Thoracic aorta (tissue), 2 donors: ENCODE results near the gene UMPS. TPM values are rescaled to one million over a fixed set of nuclear protein-coding genes. Genes with fewer than 3 reads are reported as not detected.
"Not testable (repeated sequence)": the region's sequence is repeated elsewhere in the genome, so short reads cannot be mapped to it uniquely, and the experiment has no call there.

ENCODE experiments used
- ATAC-seq: fragments of 150-250 bp; one replicate; pipeline ENCODE4 v1.8.0; 2017; ENCODE audit warnings: low read depth; ENCODE audit not compliant: insufficient number of reproducible peaks, low FRiP score
- DNase-seq: peaks from one replicate; pipeline ENCODE4 v3.0.0-alpha.2; 2020; ENCODE audit warnings: low spot score
- H3K27ac ChIP-seq, 2 donors: fragments of 200-600 bp; sonication (generic); 1 replicate in 1 of 2; 2 replicates in 1 of 2; pipeline ENCODE4 v1.5.1; 2016; ENCODE audit warnings: mild to moderate bottlenecking in 2 of 2, moderate library complexity in 2 of 2
- H3K27me3 ChIP-seq: fragments of 200-600 bp; sonication (generic); replicated peaks from 2 replicates; pipeline ENCODE4 v1.6.0; 2016; ENCODE audit warnings: mild to moderate bottlenecking; ENCODE audit not compliant: insufficient read depth
- H3K36me3 ChIP-seq: fragments of 200-600 bp; sonication (generic); one replicate; pipeline ENCODE4 v1.5.1; 2016
- H3K4me1 ChIP-seq, 2 donors: fragments of 200-600 bp; sonication (generic); 1 replicate in 1 of 2; 2 replicates in 1 of 2; pipeline versions ENCODE4 v1.5.1 to v1.6.0; 2016; ENCODE audit warnings: low read depth in 2 of 2, mild to moderate bottlenecking in 1 of 2; ENCODE audit not compliant: control insufficient read depth in 1 of 2
- H3K4me3 ChIP-seq: fragments of 200-600 bp; sonication (generic); 2 replicates; pipeline ENCODE4 v1.5.1; 2016; ENCODE audit warnings: mild to moderate bottlenecking
- H3K9me3 ChIP-seq: fragments of 200-600 bp; sonication (generic); 2 replicates; pipeline ENCODE4 v1.5.1; 2016
- total RNA-seq, 2 donors: library from RNA; depleted of rRNA; stranded (reverse); fragments of >200 nt; gene quantifications; one replicate each; pipeline versions ENCODE4 v1.1.0 to v1.2.3, GENCODE V29; 2016
- TF ChIP-seq, protein P1 (sequence below): fragments of 200-600 bp; sonication (generic); IDR thresholded peaks from one replicate; pipeline ENCODE4 v1.5.1; 2019; ENCODE audit warnings: antibody characterized with exemption

UMPS gene
- total RNA-seq, 2 donors from 2014 or later, result 20.8 to 29.6 TPM

DNA sequence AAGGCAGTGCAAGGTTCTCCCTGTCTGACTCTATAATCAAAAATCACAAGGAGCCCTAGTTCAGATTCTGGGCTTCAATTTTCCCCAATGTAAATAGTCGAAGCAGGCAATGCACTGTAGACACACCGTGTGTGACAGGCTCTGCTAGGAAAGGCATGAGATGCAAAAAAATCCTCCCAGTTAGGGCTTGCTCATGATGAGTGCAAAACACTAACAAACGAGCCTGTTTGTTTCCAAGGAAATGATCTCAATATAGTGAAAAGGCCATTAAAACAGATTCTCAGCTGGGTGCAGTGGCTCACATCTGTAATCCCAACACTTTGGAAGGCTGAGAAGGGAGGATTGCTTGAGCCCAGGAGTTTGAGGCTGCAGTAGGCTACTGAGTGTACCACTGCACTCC is 55.7 kb downstream of the UMPS start:
- ATAC-seq (no peak), DNase-seq (no peak)
- H3K27ac ChIP-seq, result peak overlapping the region; percentile 64 to 82
- no peaks in the 10 kb centered on the region for H3K36me3 ChIP-seq
- H3K4me3 ChIP-seq, result no peak overlapping the region
- H3K4me1 ChIP-seq, result peaks cover 36 to 77% of the 10 kb centered on the region in 2 donors
- no peaks in the 10 kb centered on the region for H3K9me3 ChIP-seq
- no peaks in the 10 kb centered on the region for H3K27me3 ChIP-seq
- TF ChIP-seq, protein P1, sequence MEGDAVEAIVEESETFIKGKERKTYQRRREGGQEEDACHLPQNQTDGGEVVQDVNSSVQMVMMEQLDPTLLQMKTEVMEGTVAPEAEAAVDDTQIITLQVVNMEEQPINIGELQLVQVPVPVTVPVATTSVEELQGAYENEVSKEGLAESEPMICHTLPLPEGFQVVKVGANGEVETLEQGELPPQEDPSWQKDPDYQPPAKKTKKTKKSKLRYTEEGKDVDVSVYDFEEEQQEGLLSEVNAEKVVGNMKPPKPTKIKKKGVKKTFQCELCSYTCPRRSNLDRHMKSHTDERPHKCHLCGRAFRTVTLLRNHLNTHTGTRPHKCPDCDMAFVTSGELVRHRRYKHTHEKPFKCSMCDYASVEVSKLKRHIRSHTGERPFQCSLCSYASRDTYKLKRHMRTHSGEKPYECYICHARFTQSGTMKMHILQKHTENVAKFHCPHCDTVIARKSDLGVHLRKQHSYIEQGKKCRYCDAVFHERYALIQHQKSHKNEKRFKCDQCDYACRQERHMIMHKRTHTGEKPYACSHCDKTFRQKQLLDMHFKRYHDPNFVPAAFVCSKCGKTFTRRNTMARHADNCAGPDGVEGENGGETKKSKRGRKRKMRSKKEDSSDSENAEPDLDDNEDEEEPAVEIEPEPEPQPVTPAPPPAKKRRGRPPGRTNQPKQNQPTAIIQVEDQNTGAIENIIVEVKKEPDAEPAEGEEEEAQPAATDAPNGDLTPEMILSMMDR, result no peak

DNA sequence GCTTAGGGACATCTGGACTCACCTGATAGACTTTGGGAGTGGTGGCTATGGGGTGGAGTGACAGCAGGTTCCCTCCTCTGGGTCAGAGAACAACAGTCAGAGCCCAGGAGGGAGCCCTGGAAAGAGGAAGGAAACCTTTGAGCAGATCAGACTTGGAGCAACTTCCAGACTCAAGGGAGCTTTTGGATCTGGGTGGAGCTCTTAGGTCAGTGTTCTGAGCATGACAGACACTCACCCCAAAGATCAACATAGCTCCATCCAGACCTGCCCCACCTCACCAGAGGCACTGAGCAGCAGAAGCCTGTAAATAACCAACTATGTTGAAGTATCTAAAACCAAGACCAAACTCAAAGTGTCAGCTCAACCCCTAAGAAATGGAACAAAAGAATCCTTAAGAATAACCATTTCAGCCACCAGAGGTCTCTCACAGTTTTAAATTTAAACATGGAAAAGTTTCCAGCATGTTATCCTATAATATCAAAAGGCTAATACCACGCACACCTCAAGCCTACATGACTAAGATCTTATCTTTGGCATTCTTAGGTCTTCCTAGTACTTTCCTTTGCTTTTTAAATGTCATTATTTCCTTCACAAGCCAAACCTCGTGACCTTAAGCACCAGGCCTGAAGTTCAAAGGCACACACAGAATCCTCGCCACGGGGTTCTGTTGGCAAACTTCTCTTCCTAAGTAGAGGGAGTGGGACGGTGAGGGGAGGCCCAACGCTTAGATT is 56.4 kb downstream of the UMPS start:
- TF ChIP-seq, protein P1, result peak; percentile 42
- ATAC-seq (no peak), DNase-seq (no peak)
- Histone ChIP-seq H3K4me3 (no peak overlapping the region), H3K9me3 (no peaks in the 10 kb centered on the region), H3K36me3 (no peaks in the 10 kb centered on the region), H3K4me1 (peaks cover 34 to 77% of the 10 kb centered on the region in 2 donors), H3K27me3 (no peaks in the 10 kb centered on the region), H3K27ac (peak overlapping the region; percentile 64 to 82)

DNA sequence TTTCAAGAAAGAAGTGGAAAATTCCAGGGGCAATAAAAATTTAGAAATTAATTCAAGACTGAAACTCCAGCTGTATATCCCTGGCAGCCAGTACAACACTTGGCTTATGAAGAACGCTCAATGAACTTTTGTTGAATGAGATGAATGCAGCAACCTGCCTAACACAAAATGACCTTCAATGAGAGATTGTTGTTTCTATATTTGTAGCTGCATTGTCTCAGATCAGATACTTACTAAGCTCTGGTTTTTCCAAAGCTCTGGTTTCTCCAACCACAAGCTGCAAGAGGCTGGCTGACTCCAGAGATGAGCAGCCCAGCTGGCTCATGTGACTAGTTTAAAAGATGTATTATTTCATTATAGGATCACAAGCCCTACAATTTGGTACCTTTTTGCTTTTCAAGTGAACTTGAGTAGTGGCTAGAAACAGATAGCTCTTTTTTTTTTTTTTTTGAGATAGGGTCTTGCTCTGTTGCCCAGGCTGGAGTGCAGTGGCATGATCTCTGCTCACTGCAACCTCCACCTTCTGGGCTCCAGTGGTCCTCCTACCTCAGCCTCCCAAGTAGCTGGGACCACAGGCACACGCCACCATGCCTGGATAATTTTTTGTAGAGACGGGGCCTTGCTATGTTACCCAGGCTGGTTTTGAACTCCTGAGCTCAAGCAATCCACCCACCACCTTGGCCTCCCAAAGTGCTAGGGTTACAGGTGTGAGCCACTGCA is 57.4 kb downstream of the UMPS start:
- Histone ChIP-seq H3K4me3 (no peak overlapping the region), H3K27ac (peak overlapping the region; percentile 64 to 82), H3K9me3 (no peaks in the 10 kb centered on the region), H3K27me3 (no peaks in the 10 kb centered on the region), H3K4me1 (peaks cover 37 to 77% of the 10 kb centered on the region in 2 donors), H3K36me3 (peaks cover under 1% of the 10 kb centered on the region)
- TF ChIP-seq, protein P1, result no peak
- DNase-seq (no peak), ATAC-seq (no peak)

- Histone ChIP-seq H3K4me1 (peaks cover 43 to 84% of the 10 kb centered on the region in 2 donors), H3K27me3 (no peaks in the 10 kb centered on the region), H3K4me3 (no peak overlapping the region), H3K36me3 (peaks cover 7% of the 10 kb centered on the region), H3K9me3 (no peaks in the 10 kb centered on the region), H3K27ac (peak overlapping the region; percentile 1 to 22)
- ATAC-seq (no peak), DNase-seq (no peak)
- TF ChIP-seq, protein P1, result no peak
Measured at GRCh38 chr3:124788254-124788745, 58.0 kb downstream of the UMPS start.

DNA sequence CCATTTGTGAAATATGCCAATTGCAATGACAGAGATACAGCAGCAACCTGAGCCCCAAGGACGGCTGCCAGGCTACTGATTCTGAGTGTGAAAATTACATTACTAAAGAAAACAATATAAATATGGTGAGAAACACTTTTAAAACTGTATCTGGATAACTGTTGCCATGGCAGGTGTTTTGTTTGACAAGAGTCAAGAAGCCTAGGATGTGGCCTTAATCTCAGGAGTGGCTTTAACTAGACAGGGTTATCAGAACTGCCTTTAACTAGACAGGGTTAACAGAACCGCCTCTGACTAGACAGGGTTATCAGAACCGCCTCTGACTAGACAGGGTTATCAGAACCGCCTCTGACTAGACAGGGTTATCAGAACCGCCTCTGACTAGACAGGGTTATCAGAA is 58.9 kb downstream of the UMPS start:
- Histone ChIP-seq H3K27ac (peak overlapping the region; percentile 1 to 22), H3K4me1 (peaks cover 43 to 90% of the 10 kb centered on the region in 2 donors)
- H3K36me3 ChIP-seq, ATAC-seq, H3K27me3 ChIP-seq, DNase-seq, H3K9me3 ChIP-seq, H3K4me3 ChIP-seq: not testable (repeated sequence)
